HAP-1 (cell line): Measurements from ENCODE around the gene CDC42BPG.

Source experiments
- DNase-seq, 2 experiments: peaks; one replicate each; pipeline ENCODE4 v3.0.0-alpha.2; 2016 to 2020; ENCODE audit warnings: low spot score in 2 of 2
- H3K27me3 ChIP-seq: fragments of 250-450 bp; sonication (Bioruptor Pico); 2 replicates; pipeline ENCODE4 v1.5.1; 2020; ENCODE audit warnings: low read depth, mild to moderate bottlenecking, moderate library complexity
- H3K36me3 ChIP-seq: fragments of 250-450 bp; sonication (Bioruptor Pico); replicated peaks from 2 replicates; pipeline ENCODE4 v1.5.1; 2020; ENCODE audit warnings: mild to moderate bottlenecking
- H3K4me1 ChIP-seq: fragments of 250-450 bp; sonication (Bioruptor Pico); 2 replicates; pipeline ENCODE4 v1.5.1; 2020; ENCODE audit warnings: mild to moderate bottlenecking
- H3K4me3 ChIP-seq: fragments of 250-450 bp; sonication (Bioruptor Pico); 2 replicates; pipeline ENCODE4 v1.5.1; 2020; ENCODE audit warnings: mild to moderate bottlenecking, moderate library complexity
- H3K9me3 ChIP-seq: fragments of 250-450 bp; sonication (Bioruptor Pico); 2 replicates; pipeline ENCODE4 v1.5.1; 2020; ENCODE audit warnings: mild to moderate bottlenecking, moderate library complexity
- in situ Hi-C: fragments of 300-500 bp; cut with MboI; formaldehyde crosslinking; loops from 3 replicates; pipeline ENCODE4 v1.14.3; 2020; ENCODE audit warnings: low sequenced_read_pairs, inconsistent platforms, mixed read lengths

The CDC42BPG gene

GRCh38 chr11:64865286-64866172 is 21.1 kb upstream of the CDC42BPG start:
- H3K4me1 ChIP-seq = no peaks in the 10 kb centered on the region
- no peaks in the 10 kb centered on the region for H3K27me3 ChIP-seq
- no peak for DNase-seq
- in situ Hi-C loops = no loop called here
- H3K9me3 ChIP-seq = no peaks in the 10 kb centered on the region
- no peak overlapping the region for H3K4me3 ChIP-seq
- H3K36me3 ChIP-seq = no peaks in the 10 kb centered on the region

GRCh38 chr11:64864473-64865285 is 20.2 kb upstream of the CDC42BPG start:
- no peak for DNase-seq
- H3K36me3 ChIP-seq = no peaks in the 10 kb centered on the region
- no peak overlapping the region for H3K4me3 ChIP-seq
- no peaks in the 10 kb centered on the region for H3K27me3 ChIP-seq
- in situ Hi-C loops = no loop called here
- no peaks in the 10 kb centered on the region for H3K4me1 ChIP-seq
- no peaks in the 10 kb centered on the region for H3K9me3 ChIP-seq

GRCh38 chr11:64864135-64864472 is 19.7 kb upstream of the CDC42BPG start:
- in situ Hi-C loops = no loop called here

GRCh38 chr11:64863391-64864060 is 19.1 kb upstream of the CDC42BPG start:
- no peaks in the 10 kb centered on the region for H3K9me3 ChIP-seq
- no peaks in the 10 kb centered on the region for H3K36me3 ChIP-seq
- DNase-seq = no peak
- H3K27me3 ChIP-seq = no peaks in the 10 kb centered on the region
- in situ Hi-C loops = no loop called here
- H3K4me3 ChIP-seq = no peak overlapping the region
- H3K4me1 ChIP-seq = no peaks in the 10 kb centered on the region

More at GRCh38 chr11:64864135-64864472, 19.7 kb upstream of the CDC42BPG start:
- Histone ChIP-seq H3K27me3 (no peaks in the 10 kb centered on the region), H3K9me3 (no peaks in the 10 kb centered on the region), H3K4me3 (no peak overlapping the region), H3K4me1 (no peaks in the 10 kb centered on the region), H3K36me3 (no peaks in the 10 kb centered on the region)
- DNase-seq = no peak

GRCh38 chr11:64862987-64863390 is 18.5 kb upstream of the CDC42BPG start:
- Histone ChIP-seq H3K4me1 (no peaks in the 10 kb centered on the region), H3K9me3 (no peaks in the 10 kb centered on the region), H3K4me3 (no peak overlapping the region), H3K27me3 (no peaks in the 10 kb centered on the region), H3K36me3 (no peaks in the 10 kb centered on the region)
- no peak for DNase-seq
- in situ Hi-C loops = no loop called here

GRCh38 chr11:64861227-64861975 is 16.9 kb upstream of the CDC42BPG start:
- Histone ChIP-seq H3K4me1 (no peaks in the 10 kb centered on the region), H3K27me3 (no peaks in the 10 kb centered on the region), H3K9me3 (no peaks in the 10 kb centered on the region), H3K36me3 (no peaks in the 10 kb centered on the region), H3K4me3 (no peak overlapping the region)
- no peak for DNase-seq
- in situ Hi-C loops = no loop called here

- no peak for DNase-seq
- in situ Hi-C loops = no loop called here
- Histone ChIP-seq H3K9me3 (no peaks in the 10 kb centered on the region), H3K4me3 (no peak overlapping the region), H3K36me3 (no peaks in the 10 kb centered on the region; the same call in 1 of the 2 replicates), H3K27me3 (no peaks in the 10 kb centered on the region), H3K4me1 (no peaks in the 10 kb centered on the region)
These were observed 15.3 kb upstream of the CDC42BPG start for GRCh38 chr11:64859542-64860414.

- DNase-seq = no peak
- H3K4me1 ChIP-seq = no peaks in the 10 kb centered on the region
- H3K4me3 ChIP-seq = no peak overlapping the region
- H3K36me3 ChIP-seq = peaks cover 3% of the 10 kb centered on the region; the same call in 1 of the 2 replicates
- in situ Hi-C loops = no loop called here
- H3K9me3 ChIP-seq = no peaks in the 10 kb centered on the region
- H3K27me3 ChIP-seq = no peaks in the 10 kb centered on the region
These were observed 14.2 kb upstream of the CDC42BPG start for GRCh38 chr11:64858467-64859263.

GRCh38 chr11:64857485-64857884 is 13.0 kb upstream of the CDC42BPG start:
- H3K36me3 ChIP-seq = peaks cover 3% of the 10 kb centered on the region; the same call in 1 of the 2 replicates

GRCh38 chr11:64856382-64857227 is 12.2 kb upstream of the CDC42BPG start:
- Histone ChIP-seq H3K36me3 (peaks cover 3% of the 10 kb centered on the region; the same call in 1 of the 2 replicates), H3K9me3 (no peaks in the 10 kb centered on the region), H3K4me3 (no peak overlapping the region), H3K27me3 (no peaks in the 10 kb centered on the region), H3K4me1 (no peaks in the 10 kb centered on the region)
- in situ Hi-C loops = no loop called here
- DNase-seq = no peak

More at GRCh38 chr11:64857485-64857884, 13.0 kb upstream of the CDC42BPG start:
- no peaks in the 10 kb centered on the region for H3K4me1 ChIP-seq
- in situ Hi-C loops = no loop called here
- DNase-seq = no peak
- no peaks in the 10 kb centered on the region for H3K9me3 ChIP-seq
- H3K27me3 ChIP-seq = no peaks in the 10 kb centered on the region
- H3K4me3 ChIP-seq = no peak overlapping the region

GRCh38 chr11:64855596-64856304 is 11.3 kb upstream of the CDC42BPG start:
- no peak for DNase-seq
- H3K4me3 ChIP-seq = no peak overlapping the region
- H3K4me1 ChIP-seq = no peaks in the 10 kb centered on the region
- peaks cover 3% of the 10 kb centered on the region; the same call in 1 of the 2 replicates for H3K36me3 ChIP-seq
- no peaks in the 10 kb centered on the region for H3K9me3 ChIP-seq
- in situ Hi-C loops = no loop called here
- no peaks in the 10 kb centered on the region for H3K27me3 ChIP-seq
